PC-9 (cell line): ENCODE results near the gene SUFU. TPM values are rescaled to one million over a fixed set of nuclear protein-coding genes. Genes with fewer than 3 reads are reported as not detected.

ENCODE experiments used
- BruUV-seq: library from RNA; stranded (reverse); fragments of 400-500 nt; replicated peaks from 2 replicates; lab custom pipeline; 2021; lab: Mats Ljungman, UMichigan
- CTCF ChIA-PET: fragments of 300-600 bp; sonication (Branson Sonifier 250); formaldehyde crosslinking; loops from one replicate; lab custom pipeline; 2022; ENCODE audit warnings: antibody characterized with exemption; lab: Charles Lee
- POLR2A ChIA-PET: fragments of 300-600 bp; sonication (Branson Sonifier 250); formaldehyde crosslinking; loops from one replicate; lab custom pipeline; 2022; ENCODE audit warnings: antibody characterized with exemption; ENCODE audit not compliant: unreplicated experiment; lab: Charles Lee
- DNase-seq, 2 experiments: peaks; one replicate each; pipeline versions ENCODE4 v3.0.0 to v3.0.0-alpha.2; 2015 to 2022; ENCODE audit warnings: mixed read lengths in 1 of 2
- H2AFZ ChIP-seq: fragments of 200-600 bp; sonication (generic); 2 replicates; pipeline ENCODE4 v1.8.1; 2017; ENCODE audit warnings: antibody characterized with exemption
- H3F3A ChIP-seq: fragments of 200-600 bp; sonication (generic); 2 replicates; pipeline ENCODE4 v1.8.1; 2017; ENCODE audit warnings: antibody characterized with exemption, mild to moderate bottlenecking, low read depth; ENCODE audit not compliant: insufficient read depth
- H3K27ac ChIP-seq: fragments of 200-600 bp; sonication (generic); 2 replicates; pipeline ENCODE4 v1.6.1; 2016; ENCODE audit warnings: mixed run types
- H3K27me3 ChIP-seq: fragments of 200-600 bp; sonication (generic); 2 replicates; pipeline ENCODE4 v1.6.1; 2016; ENCODE audit warnings: low read depth, mixed run types; ENCODE audit not compliant: insufficient read depth
- H3K36me3 ChIP-seq: fragments of 200-600 bp; sonication (generic); 2 replicates; pipeline ENCODE4 v1.6.1; 2016; ENCODE audit warnings: low read depth, mixed run types
- H3K4me1 ChIP-seq: fragments of 200-600 bp; sonication (generic); replicated peaks from 2 replicates; pipeline ENCODE4 v1.6.1; 2016; ENCODE audit warnings: mixed run types; ENCODE audit not compliant: insufficient read depth
- H3K4me2 ChIP-seq: fragments of 200-600 bp; sonication (generic); 2 replicates; pipeline ENCODE4 v1.6.1; 2017; ENCODE audit warnings: mixed run types
- H3K4me3 ChIP-seq: fragments of 200-600 bp; sonication (generic); 2 replicates; pipeline ENCODE4 v1.6.1; 2016; ENCODE audit warnings: mixed run types
- H3K79me2 ChIP-seq: fragments of 200-600 bp; sonication (generic); 2 replicates; pipeline ENCODE4 v1.6.1; 2017; ENCODE audit warnings: low read depth, mixed run types
- H3K9me2 ChIP-seq: fragments of 200-600 bp; sonication (generic); 2 replicates; pipeline ENCODE4 v1.8.1; 2017; ENCODE audit warnings: mild to moderate bottlenecking; ENCODE audit not compliant: insufficient read depth
- H3K9me3 ChIP-seq: fragments of 200-600 bp; sonication (generic); 2 replicates; pipeline ENCODE4 v1.8.1; 2016; ENCODE audit warnings: low read depth; ENCODE audit not compliant: insufficient read depth
- H4K20me1 ChIP-seq: fragments of 200-600 bp; sonication (generic); 2 replicates; pipeline ENCODE4 v1.8.1; 2017; ENCODE audit not compliant: insufficient read depth
- CTCF ChIP-seq: fragments of 200-600 bp; sonication (generic); conservative IDR thresholded peaks from 2 replicates; pipeline ENCODE4 v1.6.1; 2017; ENCODE audit warnings: mixed run types, antibody characterized with exemption, mild to moderate bottlenecking, moderate library complexity
- EZH2 ChIP-seq: fragments of 200-600 bp; sonication (generic); IDR thresholded peaks from 2 replicates; pipeline ENCODE4 v1.8.0; 2017; ENCODE audit warnings: antibody characterized with exemption, low read depth
- intact Hi-C: fragments of 100-400 bp; cut with micrococcal nuclease; formaldehyde crosslinking; loops from one replicate; pipeline ENCODE4 v1.10.0; 2022; ENCODE audit not compliant: unreplicated experiment
- total RNA-seq: library from RNA; stranded (reverse); gene quantifications from 2 replicates; pipeline ENCODE4 v1.2.3, GENCODE V29; 2021

SUFU gene
- total RNA-seq, 1 experiment from 2014 or later = 20.2 TPM

GRCh38 chr10:102676534-102677315, 173.0 kb downstream of the SUFU start:
- no TSS peak for BruUV-seq
- ChIA-PET POLR2A (interaction anchor here (0.6 to 0.8 kb wide), 2 partner anchors 37 to 373 kb away, joined by 5 to 27 read pairs; no protein-coding TSS in a partner anchor), CTCF (interaction anchor here (0.6 kb wide), 1 partner anchor 19 kb away, joined by 5 read pairs; no protein-coding TSS in a partner anchor)
- intact Hi-C loops = loop anchor here (5.0 kb wide), 1 partner anchor 51 kb away; no protein-coding TSS in a partner anchor
- Histone ChIP-seq H3K36me3 (no peaks in the 10 kb centered on the region), H4K20me1 (no peaks in the 10 kb centered on the region), H3K27ac (no peak overlapping the region), H3K79me2 (no peaks in the 10 kb centered on the region), H3F3A (no peaks in the 10 kb centered on the region), H3K27me3 (no peaks in the 10 kb centered on the region), H2AFZ (no peak overlapping the region), H3K4me2 (no peak overlapping the region), H3K9me3 (no peaks in the 10 kb centered on the region), H3K4me3 (no peak overlapping the region), H3K4me1 (no peaks in the 10 kb centered on the region), H3K9me2 (no peaks in the 10 kb centered on the region)
- DNase-seq = no peak
- TF ChIP-seq EZH2 = no peak
- TF ChIP-seq CTCF = no peak

GRCh38 chr10:102677331-102678067, 173.7 kb downstream of the SUFU start:
- POLR2A ChIA-PET = no interaction called here
- intact Hi-C loops = loop anchor here (5.0 kb wide), 1 partner anchor 50 kb away; no protein-coding TSS in a partner anchor
- no peaks in the 10 kb centered on the region for H3K36me3 ChIP-seq
- BruUV-seq = no TSS peak
- H4K20me1 ChIP-seq = no peaks in the 10 kb centered on the region
- no peak overlapping the region for H3K27ac ChIP-seq
- H3K9me2 ChIP-seq = no peaks in the 10 kb centered on the region
- no peak overlapping the region for H3K4me3 ChIP-seq
- CTCF ChIA-PET = interaction anchor here (0.6 kb wide), 2 partner anchors 18 to 123 kb away, joined by 5 to 7 read pairs; no protein-coding TSS in a partner anchor
- TF ChIP-seq CTCF = no peak
- TF ChIP-seq EZH2 = no peak
- no peak for DNase-seq
- H3F3A ChIP-seq = no peaks in the 10 kb centered on the region
- no peak overlapping the region for H2AFZ ChIP-seq
- no peaks in the 10 kb centered on the region for H3K79me2 ChIP-seq
- no peaks in the 10 kb centered on the region for H3K27me3 ChIP-seq
- no peaks in the 10 kb centered on the region for H3K4me1 ChIP-seq
- H3K9me3 ChIP-seq = no peaks in the 10 kb centered on the region
- no peak overlapping the region for H3K4me2 ChIP-seq

GRCh38 chr10:102678068-102678400, 174.3 kb downstream of the SUFU start:
- H3F3A ChIP-seq = no peaks in the 10 kb centered on the region
- no peaks in the 10 kb centered on the region for H3K27me3 ChIP-seq
- CTCF ChIA-PET = interaction anchor here (0.6 kb wide), 1 partner anchor 124 kb away, joined by 7 read pairs; no protein-coding TSS in a partner anchor
- no peak for DNase-seq
- no peaks in the 10 kb centered on the region for H3K9me2 ChIP-seq
- no peak overlapping the region for H2AFZ ChIP-seq
- H3K9me3 ChIP-seq = no peaks in the 10 kb centered on the region
- no peak overlapping the region for H3K4me2 ChIP-seq
- intact Hi-C loops = loop anchor here (5.0 kb wide), 1 partner anchor 49 kb away; no protein-coding TSS in a partner anchor
- TF ChIP-seq CTCF = no peak
- TF ChIP-seq EZH2 = no peak
- BruUV-seq = no TSS peak
- H3K27ac ChIP-seq = no peak overlapping the region
- H3K4me1 ChIP-seq = no peaks in the 10 kb centered on the region
- H4K20me1 ChIP-seq = no peaks in the 10 kb centered on the region
- H3K4me3 ChIP-seq = no peak overlapping the region
- H3K79me2 ChIP-seq = no peaks in the 10 kb centered on the region
- POLR2A ChIA-PET = no interaction called here
- H3K36me3 ChIP-seq = no peaks in the 10 kb centered on the region
